Sciatic nerve (tissue), 2 donors: ENCODE data around the gene PRAC2. TPM values are rescaled to one million over a fixed set of nuclear protein-coding genes. Genes with fewer than 3 reads are reported as not detected.

Experiments used
- ATAC-seq: fragments of 200-7000 bp; cut with Tn5 transposase; one replicate; pipeline ENCODE4 v1.9.1; 2020; ENCODE audit warnings: mild to moderate bottlenecking, moderate library complexity
- DNase-seq: peaks from one replicate; pipeline ENCODE4 v3.0.0-alpha.2; 2020; ENCODE audit warnings: low spot score
- intact Hi-C: fragments of 100-400 bp; cut with DNase I; formaldehyde crosslinking; loops from one replicate; pipeline ENCODE4 v1.14.2; 2022
- total RNA-seq: library from RNA; stranded (reverse); fragmentation: NEBNext Ultra II Directional; extraction: Animal tissue kit (Norgen Biotek cat#: 25700); gene quantifications from one replicate; pipeline ENCODE4 v1.2.1, GENCODE V29; 2021
- donor health status: DM: no; HTN: no; CAD: no.
- donor health status: DM: no; HTN: no; CAD: no.

The PRAC2 gene
- total RNA-seq, 1 donor from 2014 or later: not detected

DNA sequence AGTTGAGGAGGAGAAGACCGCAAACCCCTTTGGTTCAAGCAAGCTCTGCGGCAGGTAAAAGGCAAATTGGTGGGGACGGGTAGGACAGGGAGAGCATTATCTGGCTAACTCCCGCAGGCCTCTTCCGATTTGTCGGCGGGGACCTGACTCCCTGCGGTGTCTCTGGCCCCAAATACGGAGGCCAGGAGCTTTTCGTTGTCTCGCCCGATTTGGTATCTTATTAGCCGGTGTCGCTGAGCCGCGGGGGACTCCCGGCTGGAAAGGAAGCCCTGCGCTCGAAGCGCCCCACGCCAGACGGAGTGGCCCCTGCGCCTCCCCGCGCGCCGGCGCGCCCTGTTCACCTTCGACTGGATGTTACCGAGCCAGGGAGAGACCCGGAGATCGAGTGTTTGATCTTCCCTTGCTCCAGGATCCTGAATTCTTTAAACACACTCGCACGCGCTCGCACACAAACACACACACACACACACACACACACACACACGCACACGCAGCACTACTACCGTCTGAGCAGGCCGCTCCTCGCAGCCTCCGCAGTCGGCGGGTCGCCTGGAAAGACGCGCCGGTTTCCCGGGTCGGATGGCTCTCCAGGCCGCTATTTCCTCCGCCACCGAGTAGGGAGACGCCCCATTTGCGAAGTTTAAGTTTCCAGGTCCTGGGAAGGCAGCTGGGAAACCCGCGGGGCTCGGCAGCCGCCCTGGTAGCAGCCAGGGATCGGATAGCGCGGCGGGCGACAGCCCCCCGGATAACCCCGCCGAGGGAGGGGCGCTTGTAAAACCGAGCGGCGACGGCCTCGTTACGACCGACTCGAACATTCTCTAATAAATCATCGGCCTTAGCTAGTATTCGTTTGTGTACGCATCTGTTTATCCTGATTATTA is 4.0 kb upstream of the PRAC2 start:
- ATAC-seq (no peak), DNase-seq (no peak)
- intact Hi-C loops: no loop called here

GRCh38 chr17:48719642-48720265 is 3.2 kb upstream of the PRAC2 start:
- intact Hi-C loops: loop anchor here (10.0 kb wide), 1 partner anchor 275 kb away; the partner anchor contains the start of gene IGF2BP1
- no peak for ATAC-seq
- DNase-seq: no peak

- intact Hi-C loops: loop anchor here (10.0 kb wide), 1 partner anchor 274 kb away; the partner anchor contains the start of gene IGF2BP1
- ATAC-seq (no peak), DNase-seq (no peak)
Measured at GRCh38 chr17:48720266-48721008, 2.5 kb upstream of the PRAC2 start.

- no peak for DNase-seq
- no peak for ATAC-seq
- intact Hi-C loops: loop anchor here (10.0 kb wide), 1 partner anchor 274 kb away; the partner anchor contains the start of gene IGF2BP1
Measured at GRCh38 chr17:48721009-48721402, 2.0 kb upstream of the PRAC2 start.

DNA sequence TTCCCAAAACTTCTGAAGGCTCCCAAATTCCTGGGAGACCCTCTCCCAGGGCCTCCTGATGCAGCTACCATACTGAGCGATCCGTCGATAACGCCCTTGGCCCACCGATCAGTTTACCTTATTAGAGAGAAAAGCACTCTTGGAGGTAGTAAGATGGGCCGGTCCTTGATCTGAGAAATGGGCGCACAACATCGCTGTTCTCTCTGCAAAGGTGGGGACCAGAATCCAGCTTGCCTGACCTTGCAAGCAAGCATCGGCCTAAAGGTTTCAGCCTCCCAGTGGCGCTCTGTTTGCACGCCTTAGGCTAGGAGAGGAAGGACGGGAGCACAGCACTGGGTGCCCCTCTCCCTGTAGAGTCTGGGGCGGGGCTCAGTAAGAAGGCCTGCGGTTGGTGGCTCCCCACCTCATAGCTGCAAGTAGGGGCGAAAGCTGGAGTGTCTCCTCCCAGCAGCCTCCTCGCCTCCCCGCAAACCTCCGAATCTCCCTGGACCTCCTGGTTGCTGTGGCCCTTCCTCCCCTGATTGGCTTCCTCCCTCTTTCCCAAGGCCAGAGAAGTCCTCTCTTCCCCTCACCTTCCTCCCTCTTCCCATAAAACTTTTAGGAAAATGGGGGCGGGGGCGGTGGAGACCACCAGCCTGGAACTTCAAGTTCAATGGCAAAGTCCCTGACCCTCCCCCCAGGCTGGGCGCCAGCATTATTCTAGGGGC is 631 bp upstream of the PRAC2 start, which contains the start of gene PRAC1:
TSS of gene PRAC1 (minus strand) at position 318 of the 707 bp plus-strand sequence. CDS start at position 192, 126 bp downstream.
- no peak for DNase-seq
- ATAC-seq: no peak
- intact Hi-C loops: loop anchor here (10.0 kb wide), 1 partner anchor 272 kb away; the partner anchor contains the start of gene IGF2BP1

DNA sequence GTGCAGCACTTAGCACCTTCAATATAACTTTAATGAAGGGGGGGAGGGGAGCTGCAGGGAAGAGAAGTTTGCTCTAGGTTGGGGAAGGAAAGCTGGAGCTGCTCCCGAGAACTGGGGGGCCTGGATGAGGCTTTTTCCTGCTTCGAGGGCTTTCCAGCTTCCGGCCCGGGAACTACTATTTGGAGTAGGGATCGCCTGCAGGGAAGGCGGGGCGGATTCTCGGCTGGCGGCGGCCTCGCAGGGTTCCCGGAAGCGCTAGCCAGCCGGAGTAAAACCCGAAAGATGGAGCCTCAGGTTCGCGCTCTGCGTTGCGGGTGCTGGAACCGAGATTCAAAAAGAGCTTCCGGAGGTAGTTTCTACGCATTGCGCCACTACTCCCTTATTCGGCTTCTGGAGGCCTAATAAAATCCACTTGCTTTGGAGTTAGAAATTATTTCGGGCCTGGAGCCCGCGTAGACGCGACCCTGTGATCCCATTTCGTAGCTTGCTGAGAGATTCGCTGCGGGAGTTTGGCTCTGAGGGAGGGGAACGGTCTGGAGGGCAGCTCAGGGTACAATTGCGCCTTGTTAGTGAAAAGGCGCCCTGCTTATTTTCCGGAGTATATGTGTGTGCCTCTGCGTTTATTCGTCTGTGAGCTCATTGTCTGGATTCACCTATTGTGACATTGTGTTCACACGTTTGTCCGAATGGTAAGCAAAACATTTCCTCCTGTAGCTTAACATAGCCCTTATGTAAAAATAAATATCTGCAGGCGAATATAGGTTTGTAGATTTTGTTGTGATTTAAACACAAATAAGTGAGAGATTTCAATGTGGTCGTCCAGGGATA is 652 bp downstream of the PRAC2 start:
- no peak for ATAC-seq
- intact Hi-C loops: loop anchor here (10.0 kb wide), 1 partner anchor 271 kb away; the partner anchor contains the start of gene IGF2BP1
- DNase-seq: no peak

GRCh38 chr17:48724251-48725003 is 1.4 kb downstream of the PRAC2 start:
- ATAC-seq: peak; percentile 87
- intact Hi-C loops: loop anchor here (10.0 kb wide), 1 partner anchor 270 kb away; the partner anchor contains the start of gene IGF2BP1
- peak; percentile 93 for DNase-seq

DNA sequence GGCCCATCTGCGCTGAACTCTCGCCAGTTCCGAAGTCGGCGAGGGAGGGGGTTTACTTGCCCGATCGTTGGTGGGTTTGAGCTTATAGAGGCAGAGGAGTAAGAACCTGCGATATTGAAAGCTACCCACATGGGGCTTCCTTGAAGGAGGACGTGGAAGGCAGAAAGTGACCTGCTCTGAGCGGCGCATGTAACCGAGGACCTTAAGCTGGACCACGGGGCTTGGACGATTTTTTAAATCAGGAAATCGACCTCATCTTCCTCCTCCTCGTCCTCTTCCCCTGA is 2.0 kb downstream of the PRAC2 start:
- no peak for DNase-seq
- intact Hi-C loops: loop anchor here (10.0 kb wide), 1 partner anchor 270 kb away; the partner anchor contains the start of gene IGF2BP1
- no peak for ATAC-seq

DNA sequence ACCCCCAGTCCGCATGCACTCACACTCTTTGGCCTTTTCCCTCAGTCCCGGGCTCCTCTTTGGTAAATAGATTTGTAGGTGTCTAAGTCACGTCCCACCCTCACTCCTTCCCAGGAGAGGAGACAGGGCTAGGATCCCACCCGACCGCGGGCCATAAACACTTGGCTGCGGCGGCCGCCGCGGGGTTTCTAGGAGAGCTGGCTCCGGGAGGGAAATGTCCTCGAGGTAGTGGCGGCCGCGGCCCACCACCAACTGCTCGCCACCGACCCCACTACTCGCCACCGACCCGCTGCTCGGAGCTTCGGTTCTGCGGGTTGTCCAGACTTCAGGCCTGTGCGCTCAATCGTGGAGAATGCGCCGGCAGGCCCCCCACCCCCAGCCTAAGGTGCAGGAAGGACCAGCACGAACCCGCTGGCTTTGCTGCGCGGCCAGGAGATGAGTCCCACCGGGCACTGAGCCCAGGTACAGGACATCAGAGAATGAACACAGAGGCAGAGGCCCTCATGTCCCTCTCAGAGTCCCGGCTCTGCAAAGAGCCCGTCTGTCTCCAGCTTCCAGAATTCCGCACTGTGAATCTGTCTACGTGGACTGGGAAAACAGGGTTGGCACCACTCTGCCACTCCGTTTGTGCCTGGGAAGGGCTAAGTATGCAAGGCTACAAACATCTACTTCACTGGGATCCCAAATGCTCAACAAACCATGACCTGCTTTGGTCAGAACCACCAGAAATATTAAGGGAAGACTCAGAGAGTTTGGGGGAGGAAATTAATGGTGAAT is 2.5 kb downstream of the PRAC2 start:
- intact Hi-C loops: loop anchor here (10.0 kb wide), 1 partner anchor 269 kb away; the partner anchor contains the start of gene IGF2BP1
- DNase-seq (no peak), ATAC-seq (no peak)

DNA sequence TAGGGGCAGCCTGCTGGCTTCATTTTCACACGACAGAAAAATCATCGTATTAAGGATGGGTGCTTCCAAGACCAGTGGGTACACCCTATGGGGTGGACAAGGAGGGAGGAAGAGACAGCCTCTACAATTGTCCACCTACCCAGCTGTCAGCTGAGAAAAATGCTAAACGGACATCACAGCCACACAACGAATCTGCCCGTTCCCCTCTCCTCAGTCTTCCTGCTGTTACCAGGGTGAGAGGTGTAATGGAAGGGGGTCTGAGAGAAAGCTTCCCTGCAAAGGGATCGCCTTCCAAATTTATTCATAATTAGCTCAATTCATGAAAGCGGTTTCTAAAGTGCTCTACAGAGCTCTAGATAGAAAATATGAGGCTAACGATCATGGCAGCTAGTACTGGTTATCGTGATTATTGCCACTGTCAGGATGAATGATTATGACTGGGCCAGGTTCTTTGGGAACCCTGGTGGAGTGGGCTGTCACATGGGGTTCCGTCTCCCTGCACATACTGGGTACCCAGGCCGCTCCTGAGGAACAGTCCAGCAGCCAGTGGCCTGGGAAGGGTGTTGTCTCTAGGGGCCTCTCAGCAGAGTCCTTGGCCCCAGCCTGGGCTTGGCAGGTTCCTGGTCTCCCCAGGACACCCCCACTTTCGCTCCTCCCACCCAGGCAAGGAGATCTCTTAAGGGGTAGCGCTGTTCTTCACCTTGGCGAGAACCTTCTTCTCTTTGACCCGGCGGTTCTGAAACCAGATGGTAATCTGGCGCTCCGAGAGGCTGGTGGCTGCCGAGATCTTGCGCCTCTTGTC is 3.3 kb downstream of the PRAC2 start:
- intact Hi-C loops: loop anchor here (10.0 kb wide), 1 partner anchor 268 kb away; the partner anchor contains the start of gene IGF2BP1
- DNase-seq: no peak
- no peak for ATAC-seq

GRCh38 chr17:48726916-48727286 is 3.9 kb downstream of the PRAC2 start:
- DNase-seq (no peak), ATAC-seq (no peak)
- intact Hi-C loops: loop anchor here (10.0 kb wide), 1 partner anchor 268 kb away; the partner anchor contains the start of gene IGF2BP1

DNA sequence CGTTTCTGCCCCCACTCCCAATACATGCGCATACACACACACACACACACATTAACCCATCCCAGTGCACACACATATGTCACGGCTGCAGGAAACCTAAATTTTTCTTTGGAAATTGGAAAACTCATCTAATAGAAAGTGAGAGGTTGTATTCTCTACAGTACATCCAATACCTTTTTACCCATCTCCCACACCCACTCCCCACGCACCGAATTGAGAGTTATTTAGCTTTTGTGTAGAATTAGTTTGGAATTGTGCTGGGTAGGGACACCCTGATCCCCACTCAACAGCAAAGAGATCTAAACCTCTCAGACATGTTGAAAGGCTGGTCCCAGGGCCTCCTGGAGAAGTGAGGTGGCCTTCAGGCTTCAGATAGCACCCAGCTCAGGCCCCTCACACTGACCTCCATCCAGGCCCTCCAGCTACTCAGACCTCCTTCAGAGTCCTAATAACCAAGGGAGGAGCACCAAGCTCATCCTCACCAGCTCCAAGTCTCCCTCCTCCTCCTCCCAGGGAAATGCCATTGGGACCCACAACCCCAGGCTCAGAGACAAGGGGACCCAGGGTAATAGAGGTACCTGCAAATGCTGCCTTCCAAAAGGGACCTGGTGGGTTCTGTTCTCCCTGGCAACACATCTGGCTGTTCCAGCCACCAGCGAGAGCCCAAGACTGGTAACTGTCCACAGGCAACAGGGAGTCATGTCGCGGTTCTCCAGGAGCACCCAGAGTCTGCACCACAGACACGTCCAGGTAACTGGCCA is 4.6 kb downstream of the PRAC2 start:
- DNase-seq (no peak), ATAC-seq (no peak)
- intact Hi-C loops: loop anchor here (10.0 kb wide), 1 partner anchor 267 kb away; the partner anchor contains the start of gene IGF2BP1

- DNase-seq: no peak
- intact Hi-C loops: loop anchor here (10.0 kb wide), 1 partner anchor 266 kb away; the partner anchor contains the start of gene IGF2BP1
- ATAC-seq: no peak
Measured at GRCh38 chr17:48728232-48729231, 5.5 kb downstream of the PRAC2 start, which contains the start of gene HOXB13. HOXB13 (minus strand) TSS chr17:48728750; CDS start chr17:48728593, 157 bp downstream.
